WI38 (cell line): ENCODE results near the gene CRTAC1.

ENCODE experiments used
- H3K4me3 ChIP-seq: 2 replicates; pipeline ENCODE4 v1.5.1; 2011; ENCODE audit warnings: low read depth, mild to moderate bottlenecking, control low read depth, low read length
- CTCF ChIP-seq: IDR thresholded peaks from 2 replicates; pipeline ENCODE4 v1.5.1; 2012; ENCODE audit warnings: low read depth, mild to moderate bottlenecking, control low read depth, low read length

Gene CRTAC1

GRCh38 chr10:97827702-97828291 lies 202.6 kb downstream of the CRTAC1 start:
- H3K4me3 ChIP-seq = no peak overlapping the region
- TF ChIP-seq CTCF = no peak

- H3K4me3 ChIP-seq = no peak overlapping the region
- TF ChIP-seq CTCF = no peak
These were observed 203.5 kb downstream of the CRTAC1 start for GRCh38 chr10:97826892-97827291.

- no peak overlapping the region for H3K4me3 ChIP-seq
- TF ChIP-seq CTCF = no peak
These were observed 205.2 kb downstream of the CRTAC1 start for GRCh38 chr10:97825020-97825760.

GRCh38 chr10:97823734-97824133 lies 206.7 kb downstream of the CRTAC1 start:
- H3K4me3 ChIP-seq = no peak overlapping the region

GRCh38 chr10:97822261-97822687 lies 208.1 kb downstream of the CRTAC1 start:
- TF ChIP-seq CTCF = no peak
- no peak overlapping the region for H3K4me3 ChIP-seq

More at GRCh38 chr10:97823734-97824133, 206.7 kb downstream of the CRTAC1 start:
- no peak for TF ChIP-seq CTCF

GRCh38 chr10:97821308-97822038 lies 208.9 kb downstream of the CRTAC1 start:
- no peak for TF ChIP-seq CTCF
- no peak overlapping the region for H3K4me3 ChIP-seq

- H3K4me3 ChIP-seq = no peak overlapping the region
- no peak for TF ChIP-seq CTCF
These were observed 210.2 kb downstream of the CRTAC1 start for GRCh38 chr10:97820096-97820704.
